Right forelimb (tissue), 1 donor: ENCODE results near the gene CCT7.

Experiments used
- DNase-seq: peaks from one replicate; pipeline ENCODE4 v3.0.0-alpha.2; 2018

Gene CCT7

DNA sequence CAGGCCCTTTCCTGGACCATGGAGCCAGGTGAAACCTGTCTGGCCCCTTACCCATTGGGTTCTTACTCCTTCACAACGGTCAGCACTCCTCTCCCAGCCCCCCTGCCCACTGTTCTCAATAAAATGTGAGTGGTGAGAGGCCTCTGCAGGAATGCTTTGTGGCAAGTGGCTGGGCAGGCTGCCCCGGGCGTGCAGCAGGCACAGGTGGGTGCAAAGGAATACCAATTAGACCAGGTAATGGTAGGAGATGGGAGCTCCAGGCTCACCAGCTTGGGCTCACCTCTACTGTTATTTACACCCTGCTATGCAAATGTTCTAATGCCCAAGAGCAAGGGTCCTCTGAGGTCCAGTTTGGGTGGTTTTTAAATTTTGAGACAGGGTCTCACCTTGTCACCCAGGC is 7.0 kb upstream of the CCT7 start:
- DNase-seq, result no peak

DNA sequence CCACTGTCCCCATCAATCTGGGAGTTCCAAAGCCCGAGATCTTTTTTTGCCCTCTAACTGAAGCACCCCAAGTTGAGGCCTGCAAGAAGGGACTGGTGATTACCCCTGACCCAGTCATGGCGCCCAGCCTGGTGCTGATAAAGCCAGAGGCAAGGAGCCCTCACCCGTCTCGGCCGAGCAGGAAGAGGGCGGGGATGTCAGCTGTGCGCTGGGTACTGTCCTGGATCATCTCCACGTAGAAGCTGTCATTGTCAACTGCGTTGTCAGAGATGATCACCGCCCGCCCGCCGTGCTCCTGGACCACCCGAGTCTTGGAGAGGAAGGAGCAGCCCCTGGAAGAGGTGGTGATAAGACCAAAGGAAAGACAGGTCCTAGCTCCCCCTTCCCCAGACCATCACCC is 5.5 kb upstream of the CCT7 start:
- no peak for DNase-seq

DNA sequence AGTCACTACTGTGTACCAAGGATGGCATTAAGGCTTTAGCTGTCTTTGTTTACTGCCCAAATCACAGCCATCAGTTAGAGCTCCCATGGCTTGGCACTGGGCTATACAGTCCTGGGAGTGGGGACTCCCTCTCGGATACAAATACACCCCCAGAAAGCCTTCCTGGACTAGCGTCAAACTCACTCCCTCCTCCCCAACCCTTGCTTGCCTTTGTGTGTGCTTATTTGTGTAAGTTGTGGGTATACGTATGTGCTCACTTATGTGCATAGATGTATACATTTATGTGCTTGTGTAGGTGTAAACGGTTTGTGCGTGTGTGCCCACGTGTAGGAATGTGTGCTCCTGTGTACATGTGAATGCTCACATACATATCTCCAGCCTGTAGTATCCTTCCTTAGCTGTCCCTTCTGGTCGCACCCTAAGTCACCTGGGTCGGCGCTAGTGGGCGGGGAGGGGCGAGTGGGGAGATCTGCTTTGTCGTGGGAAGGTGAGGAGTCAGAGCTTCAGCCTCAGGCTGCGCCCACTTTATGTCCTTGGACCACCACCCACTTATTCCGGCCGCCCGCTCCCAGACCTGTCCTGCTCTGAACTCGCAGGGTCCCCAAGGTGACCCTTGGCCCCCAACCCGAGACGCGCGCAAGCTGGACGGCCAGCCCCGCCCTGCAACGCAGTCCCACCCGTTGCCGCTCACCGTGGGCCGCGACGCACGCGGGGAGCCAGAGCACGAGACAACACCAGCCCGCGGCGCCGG is 1.5 kb upstream of the CCT7 start:
- DNase-seq, result peak; percentile 54

DNA sequence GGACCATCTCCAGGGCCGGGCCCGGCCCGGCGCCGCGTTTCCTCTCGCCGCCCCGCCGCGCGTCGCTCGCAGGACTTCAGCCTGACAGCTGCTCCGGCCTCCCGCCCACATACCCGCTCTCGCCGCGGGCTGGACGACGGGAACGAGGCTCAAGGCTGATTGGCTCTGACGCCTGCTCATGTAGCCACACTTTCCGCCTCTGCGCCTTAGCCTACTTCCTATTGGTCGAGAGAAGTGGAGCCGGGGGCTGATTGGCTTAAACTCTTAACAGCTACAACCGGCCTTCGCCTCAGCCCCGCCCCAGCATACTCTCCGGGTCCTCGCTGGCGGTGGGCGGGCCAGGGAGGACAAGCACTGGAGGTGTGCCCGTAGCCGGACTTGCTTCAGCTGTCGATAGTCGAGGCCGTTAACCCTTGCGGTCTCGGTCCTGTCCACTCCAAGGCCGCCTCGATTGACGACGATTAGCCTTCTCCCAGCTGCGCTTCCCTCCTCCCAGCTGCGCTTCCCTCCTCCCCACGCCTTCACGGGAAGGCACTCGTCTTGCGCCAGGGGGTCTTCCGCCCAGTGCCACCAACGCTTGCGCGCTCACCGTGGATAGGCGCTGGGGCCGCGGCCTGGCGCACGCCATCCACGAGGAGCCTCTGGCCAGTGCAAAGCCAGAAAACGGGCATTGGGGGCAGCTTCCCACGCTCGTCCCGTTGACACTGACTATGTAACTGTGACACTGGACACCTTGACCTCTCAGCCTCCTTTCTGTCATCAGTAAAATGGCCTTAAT is 765 bp upstream of the CCT7 start, which contains the start of gene PRADC1:
Gene PRADC1, minus strand, starts transcription at position 86 of the 778 bp plus-strand sequence. Its CDS starts 79 bp downstream, at position 7.
- peak; percentile 97 for DNase-seq

DNA sequence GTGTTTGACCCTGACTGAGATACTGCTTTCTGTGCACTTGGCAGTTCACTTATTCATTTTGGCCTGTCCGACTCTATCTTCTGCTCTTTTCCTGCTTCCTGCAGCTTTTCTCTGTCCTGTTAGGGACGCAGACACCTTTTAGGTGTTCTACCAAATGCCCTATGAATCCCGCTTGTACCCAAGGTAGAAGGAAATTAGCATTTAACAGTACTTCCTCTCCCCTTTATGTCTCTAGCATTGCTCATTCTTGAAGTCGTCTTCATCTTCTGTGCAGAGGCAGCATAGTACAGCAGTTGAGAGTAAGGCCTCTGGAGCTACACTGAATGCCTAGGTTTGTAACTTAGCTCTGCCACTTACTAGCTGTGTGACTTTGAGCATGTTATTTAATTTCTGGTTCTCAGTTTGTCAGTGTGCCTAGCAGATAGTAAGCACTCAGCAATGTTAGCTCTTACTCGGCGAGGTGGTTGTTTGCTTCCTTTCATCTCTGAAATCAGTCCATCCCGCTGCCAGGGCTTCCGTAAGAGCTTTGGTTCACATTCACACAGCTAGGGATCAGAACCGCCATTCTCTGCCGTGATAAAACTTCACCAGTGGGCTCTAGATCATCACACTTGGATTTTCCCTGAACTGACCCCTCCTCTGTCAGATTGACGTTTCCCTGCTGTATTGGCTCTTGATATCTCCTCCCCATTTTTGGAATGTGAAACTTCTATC is 1.4 kb downstream of the CCT7 start:
- no peak for DNase-seq

DNA sequence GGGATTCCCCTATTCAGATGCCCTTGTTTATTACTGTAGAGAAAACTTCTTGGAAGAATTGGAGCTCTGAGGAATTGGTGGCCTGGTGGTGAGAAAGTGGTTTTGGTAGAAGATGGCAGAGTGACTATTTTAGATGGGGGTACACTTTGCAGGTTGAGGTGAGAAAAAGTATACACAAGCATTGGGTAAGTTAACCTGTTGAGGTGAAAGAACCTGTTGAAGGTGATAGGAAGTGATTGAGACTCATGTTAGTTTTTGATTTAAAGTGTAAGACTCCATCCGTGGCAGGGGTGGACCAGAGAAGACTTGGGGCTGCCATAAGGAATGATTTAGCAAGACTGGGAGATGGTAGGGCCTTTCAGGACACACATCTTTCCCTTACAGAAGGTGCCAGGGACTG is 3.1 kb downstream of the CCT7 start:
- no peak for DNase-seq

DNA sequence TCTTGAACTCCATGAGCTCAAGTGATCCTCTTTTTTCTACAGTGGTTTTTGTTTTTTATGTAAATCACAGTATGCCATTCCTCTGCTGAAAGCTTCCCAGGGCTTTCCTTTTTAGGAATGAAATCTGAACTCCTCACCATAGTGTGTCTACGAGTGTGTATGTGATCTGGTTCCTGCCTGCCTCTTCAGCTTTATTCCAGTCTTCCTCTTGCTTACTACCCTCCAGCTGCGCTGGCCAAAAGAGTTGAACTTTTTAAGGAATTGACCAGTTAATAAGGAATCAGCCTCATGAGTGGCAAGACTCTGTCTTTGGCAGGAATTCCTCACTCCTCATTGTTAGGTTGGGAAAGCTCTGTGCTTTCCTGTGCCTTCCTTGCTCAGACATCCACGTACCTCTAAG is 4.0 kb downstream of the CCT7 start:
- DNase-seq, result no peak

DNA sequence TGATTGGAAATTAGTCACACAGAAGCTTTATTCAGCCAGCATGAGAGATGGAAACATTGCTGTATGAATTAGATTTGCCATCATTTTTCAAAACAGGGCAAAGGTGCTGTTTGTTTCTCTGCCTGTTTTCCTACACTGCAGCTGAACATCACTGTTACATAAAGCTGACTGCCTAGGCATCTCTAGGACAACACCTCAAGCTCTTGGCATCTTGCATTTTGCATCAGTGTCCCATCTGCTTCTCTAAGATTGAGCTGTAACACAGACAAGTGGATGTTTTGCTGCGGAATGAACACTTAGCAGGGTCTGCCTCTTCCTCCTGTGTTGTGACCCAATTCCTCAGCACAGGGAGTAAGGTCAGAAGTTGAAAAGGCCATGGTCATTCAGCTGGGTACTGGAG is 4.9 kb downstream of the CCT7 start:
- no peak for DNase-seq

DNA sequence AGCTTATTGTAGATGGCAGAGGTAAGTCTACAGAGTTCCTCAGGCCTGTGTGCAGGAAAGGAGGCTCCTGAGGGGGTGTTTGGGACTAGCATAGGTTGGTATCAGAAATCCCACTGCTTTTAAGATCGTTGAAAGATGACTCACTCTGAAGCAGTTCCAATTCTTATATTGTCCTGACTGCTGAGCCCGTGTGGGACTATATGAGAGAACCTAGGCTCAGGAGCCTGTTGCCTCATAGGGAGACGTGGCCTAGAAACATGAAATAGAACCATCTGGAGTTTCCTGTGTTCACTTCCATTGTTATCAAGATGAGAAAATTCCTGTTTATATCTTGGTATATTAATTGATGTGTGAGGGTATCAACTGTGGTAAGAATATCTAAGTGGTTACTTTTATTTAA is 5.7 kb downstream of the CCT7 start:
- no peak for DNase-seq

DNA sequence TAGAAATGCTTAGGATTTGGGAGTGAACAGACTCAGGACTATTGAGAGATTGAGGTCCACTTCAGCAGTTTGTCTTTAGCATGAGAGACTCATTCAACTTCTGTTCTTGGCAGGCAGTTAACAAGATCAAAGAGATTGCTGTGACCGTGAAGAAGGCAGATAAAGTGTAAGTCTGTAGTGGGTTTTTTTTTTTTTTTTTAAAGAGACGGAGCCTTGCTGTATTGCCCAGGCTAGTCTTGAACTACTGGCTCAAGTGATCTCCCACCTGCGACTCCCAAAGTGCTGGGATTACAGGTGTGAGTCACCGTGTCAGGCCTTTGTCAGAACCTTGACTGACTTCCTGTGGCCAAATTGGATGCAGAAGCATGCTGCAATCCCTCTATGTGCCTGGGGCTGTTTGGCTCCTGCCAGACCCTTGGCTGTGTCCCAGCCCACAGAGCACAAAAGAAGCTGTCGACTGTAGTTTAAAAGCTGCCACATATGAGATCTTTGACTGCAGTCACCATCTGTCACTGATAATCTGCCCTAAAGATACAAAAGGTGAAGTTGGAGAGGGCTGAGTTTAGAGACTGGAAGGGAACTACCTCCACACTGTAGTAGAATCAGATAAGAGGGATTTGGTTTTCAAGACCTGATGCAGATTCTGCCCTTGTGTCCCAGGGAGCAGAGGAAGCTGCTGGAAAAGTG is 9.9 kb downstream of the CCT7 start:
- no peak for DNase-seq

DNA sequence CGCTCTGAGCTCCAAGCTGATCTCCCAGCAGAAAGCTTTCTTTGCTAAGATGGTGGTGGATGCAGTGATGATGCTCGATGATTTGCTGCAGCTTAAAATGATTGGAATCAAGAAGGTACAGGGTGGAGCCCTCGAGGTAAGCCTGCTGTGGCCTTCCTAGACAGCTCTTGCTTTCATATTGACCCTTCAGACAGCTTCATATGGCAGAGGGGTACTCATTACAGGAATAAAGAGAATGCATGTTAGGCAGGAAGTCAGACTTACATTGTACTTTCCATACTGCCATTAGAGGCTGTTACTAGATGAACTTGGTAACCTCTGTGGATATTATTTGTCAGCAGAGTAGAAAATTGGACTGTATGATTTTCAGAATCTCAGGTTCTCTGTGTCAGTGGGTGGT is 10.5 kb downstream of the CCT7 start:
- DNase-seq, result no peak

DNA sequence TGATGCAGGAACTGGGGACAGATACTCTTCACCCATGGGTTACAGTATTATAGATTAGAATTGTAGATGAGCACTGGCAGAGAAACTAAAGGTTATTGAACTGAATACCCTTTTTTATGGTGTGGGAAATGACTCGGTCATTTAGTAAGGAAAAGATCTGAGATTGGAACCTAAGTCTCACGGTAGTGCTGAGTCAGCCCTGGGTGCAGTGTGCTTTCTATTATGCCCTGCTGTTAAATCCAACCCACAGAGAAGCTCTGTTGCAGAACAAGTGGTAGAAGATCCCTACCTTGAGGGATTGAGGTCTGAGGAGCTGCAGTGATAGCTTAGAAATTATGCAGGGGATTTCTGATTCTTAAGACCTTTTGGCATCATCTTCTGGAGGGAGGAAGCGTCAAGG is 12.7 kb downstream of the CCT7 start:
- DNase-seq, result no peak

DNA sequence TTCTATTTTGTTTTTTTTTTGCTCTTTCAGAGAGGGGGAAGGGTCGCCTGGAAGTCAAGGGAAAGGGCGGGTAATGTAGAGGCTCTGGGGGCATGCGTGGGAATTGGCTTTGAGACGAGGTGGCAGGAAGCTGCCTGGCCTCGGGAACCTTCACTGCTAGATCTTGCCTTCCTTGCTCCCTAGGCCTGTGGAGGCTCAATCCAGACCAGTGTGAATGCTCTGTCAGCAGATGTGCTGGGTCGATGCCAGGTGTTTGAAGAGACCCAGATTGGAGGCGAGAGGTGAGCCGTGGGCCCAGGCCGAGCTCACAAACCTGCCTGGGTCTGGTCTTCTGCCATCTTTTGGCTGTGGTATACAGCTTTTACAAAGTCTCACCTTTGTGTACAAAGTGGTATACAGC is 15.5 kb downstream of the CCT7 start:
- no peak for DNase-seq

DNA sequence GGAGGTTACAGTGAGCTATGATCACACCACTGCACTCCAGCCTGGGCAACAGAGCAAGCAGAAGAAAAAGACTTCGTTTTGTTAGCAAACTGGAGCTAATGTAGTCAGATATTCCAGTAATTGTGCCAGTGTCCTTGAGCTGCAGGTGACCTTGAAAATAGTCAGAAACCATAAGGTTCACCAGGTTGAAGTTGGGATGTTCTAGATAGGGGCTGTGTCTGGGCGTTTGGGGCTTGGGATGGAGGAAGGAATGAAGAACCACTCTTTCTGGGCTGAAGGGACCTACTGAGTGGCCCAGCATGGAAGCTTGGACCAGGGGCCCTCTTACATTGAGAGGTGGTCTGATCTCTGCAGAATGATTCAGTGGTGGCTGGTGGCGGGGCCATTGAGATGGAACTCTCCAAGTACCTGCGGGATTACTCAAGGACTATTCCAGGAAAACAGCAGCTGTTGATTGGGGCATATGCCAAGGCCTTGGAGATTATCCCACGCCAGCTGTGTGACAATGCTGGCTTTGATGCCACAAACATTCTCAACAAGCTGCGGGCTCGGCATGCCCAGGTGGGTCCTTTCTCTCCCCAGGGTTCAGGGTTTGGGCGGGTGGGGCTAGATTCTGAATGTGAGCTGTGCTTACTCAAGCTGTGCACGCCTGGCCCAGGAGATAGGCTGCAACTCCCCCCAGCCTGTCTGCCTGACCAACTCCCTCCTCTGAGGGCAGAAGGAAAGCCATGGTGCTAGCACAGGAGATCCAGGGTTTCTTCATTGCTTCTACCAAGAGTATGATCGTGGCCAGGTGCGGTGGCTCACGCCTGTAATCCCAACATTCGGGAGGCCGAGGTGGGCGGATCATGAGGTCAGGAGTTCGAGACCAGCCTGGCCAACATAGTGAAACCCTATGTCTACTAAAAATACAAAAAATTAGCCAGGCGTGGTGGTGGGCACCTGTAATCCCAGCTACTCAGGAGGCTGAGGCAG is 17.1 kb downstream of the CCT7 start:
- no peak for DNase-seq

DNA sequence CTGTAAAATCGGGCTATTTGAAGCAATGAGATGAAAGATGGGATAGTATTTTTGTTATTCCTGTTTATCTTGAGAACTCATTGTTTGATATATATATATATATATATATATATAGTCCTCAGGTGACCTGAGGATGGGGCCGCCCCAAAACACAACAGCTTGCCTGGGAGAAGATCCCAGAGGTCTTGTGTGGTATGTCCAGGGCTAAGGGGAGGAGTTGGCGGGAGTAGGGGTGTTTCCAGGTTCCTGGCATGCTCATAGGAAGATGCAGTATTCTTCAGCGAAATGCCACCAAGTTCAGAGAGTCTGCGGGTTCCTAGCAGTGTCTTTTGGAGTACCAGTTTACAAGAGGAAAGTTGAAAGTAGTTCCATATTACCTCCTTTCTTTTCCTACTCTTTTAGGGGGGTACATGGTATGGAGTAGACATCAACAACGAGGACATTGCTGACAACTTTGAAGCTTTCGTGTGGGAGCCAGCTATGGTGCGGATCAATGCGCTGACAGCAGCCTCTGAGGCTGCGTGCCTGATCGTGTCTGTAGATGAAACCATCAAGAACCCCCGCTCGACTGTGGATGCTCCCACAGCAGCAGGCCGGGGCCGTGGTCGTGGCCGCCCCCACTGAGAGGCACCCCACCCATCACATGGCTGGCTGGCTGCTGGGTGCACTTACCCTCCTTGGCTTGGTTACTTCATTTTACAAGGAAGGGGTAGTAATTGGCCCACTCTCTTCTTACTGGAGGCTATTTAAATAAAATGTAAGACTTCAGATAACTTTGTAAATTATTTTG is 18.3 kb downstream of the CCT7 start:
- no peak for DNase-seq

DNA sequence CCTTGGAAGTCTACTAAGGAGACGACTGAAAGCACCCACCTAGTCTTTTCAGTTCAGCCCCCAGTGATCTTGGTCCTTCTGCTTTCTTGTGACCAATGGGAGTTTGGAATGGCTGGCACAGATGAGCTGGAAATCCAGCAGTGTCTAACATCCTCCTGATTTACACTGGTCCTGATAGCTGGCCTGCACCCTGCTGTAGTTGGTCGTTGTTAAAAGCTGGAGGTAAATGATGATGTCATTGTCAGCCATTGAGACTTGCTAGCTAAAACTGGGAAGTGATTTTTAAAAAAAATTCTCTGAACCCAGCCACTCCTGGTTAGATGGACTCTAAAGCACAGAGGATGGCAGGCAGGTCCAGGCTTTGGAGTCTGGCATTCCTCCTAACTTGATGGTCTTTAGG is 19.3 kb downstream of the CCT7 start:
- no peak for DNase-seq

DNA sequence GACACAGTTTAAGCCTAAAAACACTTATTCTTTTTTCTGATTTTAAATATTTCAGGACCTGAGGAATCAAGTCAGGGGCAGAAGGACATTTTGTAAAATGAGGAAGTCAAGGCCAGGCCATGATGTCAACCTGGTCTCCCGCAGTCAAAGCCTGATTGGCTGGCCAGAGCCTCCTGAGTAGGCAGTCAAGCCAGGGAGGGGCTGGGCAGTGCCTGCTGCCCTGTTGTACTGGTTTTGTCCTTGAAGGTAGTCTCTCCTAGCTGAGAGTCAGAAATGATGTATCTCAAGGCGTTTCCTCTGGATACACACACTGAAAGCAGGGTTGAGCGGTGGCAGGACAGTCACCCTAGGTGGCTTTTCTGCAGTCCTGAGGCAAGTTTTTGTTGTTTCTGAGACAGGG is 19.8 kb downstream of the CCT7 start:
- DNase-seq, result no peak

DNA sequence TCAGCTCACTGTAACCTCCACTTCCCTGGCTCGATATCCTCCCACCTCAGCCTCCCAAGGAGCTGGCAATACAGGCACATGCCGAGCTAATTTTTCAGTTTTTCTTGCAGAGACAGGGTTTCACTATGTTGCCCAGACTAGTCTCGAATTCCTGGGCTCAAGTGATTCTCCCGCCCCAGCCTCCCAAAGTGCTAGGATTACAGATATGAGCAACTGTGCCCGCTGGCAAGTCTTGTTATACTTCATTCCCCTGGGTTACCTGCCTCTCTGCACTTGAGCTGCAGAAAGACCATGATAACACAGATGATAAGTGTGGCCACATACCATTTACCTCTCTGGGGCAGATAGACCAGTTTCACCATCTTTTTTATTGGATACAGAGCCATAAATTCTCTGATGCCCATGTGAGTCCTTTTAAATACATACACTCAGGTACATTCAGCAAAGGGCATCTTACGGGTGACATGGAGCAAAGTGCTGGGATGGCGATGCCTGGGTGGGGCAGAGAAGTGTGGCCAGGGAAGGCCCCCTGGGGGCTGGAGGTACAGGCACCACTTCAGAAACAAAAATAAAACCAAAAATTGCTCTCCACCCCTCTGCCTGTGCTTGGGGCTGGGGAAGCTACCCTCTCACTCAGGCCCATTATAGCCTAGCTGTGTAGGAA is 20.4 kb downstream of the CCT7 start:
- no peak for DNase-seq

DNA sequence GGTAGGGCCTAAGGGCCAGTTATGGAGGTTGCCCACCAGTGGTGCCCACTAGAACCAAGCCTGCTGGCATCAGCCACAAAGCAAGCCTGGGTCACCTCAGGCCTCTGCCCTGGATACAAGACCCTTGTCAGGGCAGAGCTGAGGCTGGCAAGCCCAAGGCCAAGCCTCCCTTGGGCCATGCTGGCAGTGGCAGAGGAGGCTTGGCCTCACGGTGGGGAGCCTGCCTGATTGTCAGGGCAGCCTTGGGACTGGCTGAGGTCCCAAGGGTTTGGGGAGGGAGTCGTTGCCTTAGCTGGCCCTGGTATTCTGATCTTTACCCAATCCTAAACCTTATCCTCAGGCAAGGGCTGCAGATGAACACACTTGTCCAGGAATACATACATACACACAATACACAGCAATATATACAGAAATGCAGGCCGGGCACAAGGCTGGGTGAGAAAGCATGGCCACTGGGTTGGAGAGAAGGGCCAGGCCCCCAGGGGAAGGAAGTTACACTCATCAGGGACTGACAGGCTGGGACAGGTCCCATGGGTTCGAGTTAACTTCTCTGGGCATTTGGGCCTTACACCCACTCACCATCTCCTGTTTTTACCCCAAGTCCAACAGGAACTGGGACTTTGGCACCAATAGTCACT is 21.0 kb downstream of the CCT7 start:
- no peak for DNase-seq
